HCT116 (cell line): Measurements from ENCODE around the gene POLG. TPM values are rescaled to one million over a fixed set of nuclear protein-coding genes. Genes with fewer than 3 reads are reported as not detected.

Source experiments
- ATAC-seq: fragments of 200-7000 bp; cut with Tn5 transposase; 2 replicates; pipeline ENCODE4 v1.9.1; 2020; ENCODE audit warnings: mild to moderate bottlenecking, moderate library complexity
- BruUV-seq: library from RNA; stranded (reverse); fragments of 400-500 nt; replicated peaks from 2 replicates; lab custom pipeline; 2021; lab: Mats Ljungman, UMichigan
- CTCF ChIA-PET: fragments of 300-600 bp; sonication (Branson Sonifier 250); formaldehyde crosslinking; loops from one replicate; lab custom pipeline; 2021; ENCODE audit warnings: antibody characterized with exemption; lab: Charles Lee
- POLR2A ChIA-PET: fragments of 300-600, 350-600 bp; sonication (Branson Sonifier 250); formaldehyde crosslinking; loops from one replicate; lab custom pipeline; 2021; ENCODE audit warnings: antibody characterized with exemption; lab: Charles Lee
- RAD21 ChIA-PET, 2 experiments: fragments of 300-600 bp; sonication (Branson Sonifier 250); formaldehyde crosslinking; loops; one replicate each; lab custom pipeline; 2023; ENCODE audit warnings: low total read pairs in 2 of 2; ENCODE audit not compliant: uncharacterized antibody in 2 of 2, unreplicated experiment in 2 of 2, low non-redundant PET in 1 of 2; lab: Charles Lee
- DNase-seq: peaks from one replicate; pipeline ENCODE4 v3.0.0-alpha.2; 2010; ENCODE audit warnings: low read depth, low spot score
- H2AFZ ChIP-seq: fragments of 200-600 bp; shearing (Covaris generic), sonication (generic); 2 replicates; pipeline ENCODE4 v1.6.1; 2017; ENCODE audit warnings: low read depth, mixed run types, mixed read lengths, antibody characterized with exemption, low read length; ENCODE audit not compliant: poor library complexity, severe bottlenecking
- H3K27ac ChIP-seq: 2 replicates; pipeline ENCODE4 v1.5.1; 2012; ENCODE audit warnings: low read depth, low read length
- H3K27me3 ChIP-seq: fragments of 200-600 bp; sonication (generic); 2 replicates; pipeline ENCODE4 v1.6.1; 2016; ENCODE audit warnings: mixed run types, low read length, mixed read lengths; ENCODE audit not compliant: insufficient read depth
- H3K36me3 ChIP-seq, 2 experiments: fragments of 200-500 bp in 1 of 2; fragments of 200-600 bp in 1 of 2; sonication (Bioruptor generic) in 1 of 2; sonication (generic) in 1 of 2; 2 replicates each; pipeline versions ENCODE4 v1.5.1 to v1.6.1; 2014 to 2016; ENCODE audit warnings: low read length in 2 of 2, inconsistent platforms in 1 of 2, mixed read lengths in 1 of 2, mixed run types in 1 of 2; ENCODE audit not compliant: insufficient read depth in 2 of 2, control insufficient read depth in 1 of 2
- H3K4me1 ChIP-seq, 2 experiments: fragments of 200-600 bp in 1 of 2; sonication (generic) in 1 of 2; 2 replicates each; pipeline versions ENCODE4 v1.5.1 to v1.6.1; 2012 to 2017; ENCODE audit warnings: low read length in 2 of 2, inconsistent platforms in 1 of 2, mild to moderate bottlenecking in 1 of 2, mixed read lengths in 1 of 2, mixed run types in 1 of 2, moderate library complexity in 1 of 2; ENCODE audit not compliant: insufficient read depth in 2 of 2, control insufficient read depth in 1 of 2
- H3K4me2 ChIP-seq: fragments of 200-600 bp; sonication (generic); 2 replicates; pipeline ENCODE4 v1.6.1; 2017; ENCODE audit warnings: mixed run types, low read length, mixed read lengths
- H3K4me3 ChIP-seq, 2 experiments: fragments of 200-600 bp in 1 of 2; sonication (generic) in 1 of 2; replicated peaks in 1 of 2; 2 replicates each; pipeline ENCODE4 v1.5.1; 2011 to 2016; ENCODE audit warnings: low read length in 2 of 2, control low read depth in 1 of 2, low read depth in 1 of 2, mild to moderate bottlenecking in 1 of 2, mixed read lengths in 1 of 2, mixed run types in 1 of 2
- H3K79me2 ChIP-seq: fragments of 200-600 bp; sonication (generic); 2 replicates; pipeline ENCODE4 v1.6.1; 2017; ENCODE audit warnings: mild to moderate bottlenecking, mixed run types, low read length, moderate library complexity, mixed read lengths; ENCODE audit not compliant: insufficient read depth
- H3K9ac ChIP-seq: fragments of 200-600 bp; sonication (generic); 2 replicates; pipeline ENCODE4 v1.6.1; 2016; ENCODE audit warnings: low read length, mixed read lengths
- H3K9me2 ChIP-seq: fragments of 200-600 bp; sonication (generic), shearing (Covaris generic); 2 replicates; pipeline ENCODE4 v1.6.1; 2017; ENCODE audit warnings: mixed run types, mild to moderate bottlenecking, moderate library complexity; ENCODE audit not compliant: insufficient read depth
- H3K9me3 ChIP-seq, 2 experiments: fragments of 200-500 bp in 1 of 2; fragments of 200-600 bp in 1 of 2; sonication (Bioruptor generic) in 1 of 2; sonication (generic) in 1 of 2; 2 replicates each; pipeline ENCODE4 v1.6.1; 2014 to 2017; ENCODE audit warnings: low read length in 2 of 2, mixed read lengths in 2 of 2, inconsistent platforms in 1 of 2, low read depth in 1 of 2, mild to moderate bottlenecking in 1 of 2, mixed run types in 1 of 2, moderate library complexity in 1 of 2; ENCODE audit not compliant: control insufficient read depth in 1 of 2, insufficient read depth in 1 of 2
- H4K20me1 ChIP-seq: fragments of 200-600 bp; sonication (generic), shearing (Covaris generic); 2 replicates; pipeline ENCODE4 v1.6.1; 2017; ENCODE audit warnings: mixed run types, mild to moderate bottlenecking, moderate library complexity; ENCODE audit not compliant: insufficient read depth
- EGR1 ChIP-seq: IDR thresholded peaks from 2 replicates; pipeline ENCODE4 v1.6.1; 2012; ENCODE audit warnings: low read depth
- EZH2 ChIP-seq: fragments of 200-600 bp; sonication (generic); IDR thresholded peaks from 2 replicates; pipeline ENCODE4 v1.6.1; 2017; ENCODE audit warnings: antibody characterized with exemption, mixed run types
- FOSL1 ChIP-seq: IDR thresholded peaks from 2 replicates; pipeline ENCODE4 v1.6.1; 2012; ENCODE audit warnings: low read depth
- JUND ChIP-seq: IDR thresholded peaks from 2 replicates; pipeline ENCODE4 v1.6.1; 2012
- POLR2A ChIP-seq: IDR thresholded peaks from 2 replicates; pipeline ENCODE4 v1.7.0; 2011; ENCODE audit warnings: borderline replicate concordance; ENCODE audit not compliant: insufficient read depth, insufficient read length; ENCODE audit errors: extremely low read depth
- POLR2AphosphoS5 ChIP-seq: IDR thresholded peaks from 2 replicates; pipeline ENCODE4 v1.6.1; 2011; ENCODE audit warnings: mild to moderate bottlenecking, low read depth, low read length, moderate library complexity
- RAD21 ChIP-seq: IDR thresholded peaks from 2 replicates; pipeline ENCODE4 v1.6.1; 2012; ENCODE audit warnings: low read depth, mild to moderate bottlenecking
- SIN3A ChIP-seq: IDR thresholded peaks from 2 replicates; pipeline ENCODE4 v1.6.1; 2012; ENCODE audit warnings: low read depth
- SRF ChIP-seq: IDR thresholded peaks from 2 replicates; pipeline ENCODE4 v1.6.1; 2012; ENCODE audit warnings: low read depth
- TCF7L2 ChIP-seq: IDR thresholded peaks from 2 replicates; pipeline ENCODE4 v1.7.0; 2011; ENCODE audit warnings: borderline replicate concordance, inconsistent platforms; ENCODE audit not compliant: insufficient read depth, insufficient read length; ENCODE audit errors: extremely low read depth
- YY1 ChIP-seq: IDR thresholded peaks from 2 replicates; pipeline ENCODE4 v1.6.1; 2011; ENCODE audit warnings: low read length, low read depth, moderate library complexity, mild to moderate bottlenecking; ENCODE audit not compliant: insufficient replicate concordance; ENCODE audit errors: extremely low read depth
- ZNF274 ChIP-seq: fragments of 200-500 bp; sonication (Bioruptor generic); IDR thresholded peaks from 2 replicates; pipeline ENCODE4 v1.6.1; 2014; ENCODE audit warnings: mild to moderate bottlenecking, low read depth, low read length, inconsistent platforms
- intact Hi-C: fragments of 100-400 bp; cut with micrococcal nuclease; formaldehyde crosslinking; loops from 2 replicates; pipeline ENCODE4 v1.10.0; 2022
- total RNA-seq: library from RNA; stranded (reverse); gene quantifications from one replicate; pipeline ENCODE4 v1.2.1, GENCODE V29; 2021; ENCODE audit not compliant: unreplicated experiment
- TF ChIP-seq, protein P1 (sequence below): IDR thresholded peaks from 2 replicates; pipeline ENCODE4 v1.6.1; 2012; ENCODE audit warnings: low read depth
- TF ChIP-seq, protein P2 (sequence below), 3 experiments: fragments of 200-600 bp in 1 of 3; sonication (generic) in 1 of 3; IDR thresholded peaks in 2 of 3; conservative IDR thresholded peaks in 1 of 3; 2 replicates each; pipeline ENCODE4 v1.5.1; 2012 to 2017; ENCODE audit warnings: low read depth in 2 of 3, low read length in 2 of 3, antibody characterized with exemption in 1 of 3, borderline replicate concordance in 1 of 3, control low read depth in 1 of 3, mild to moderate bottlenecking in 1 of 3, mixed read lengths in 1 of 3, mixed run types in 1 of 3, moderate library complexity in 1 of 3; ENCODE audit not compliant: insufficient read depth in 1 of 3
- TF ChIP-seq, protein P3 (sequence below): IDR thresholded peaks from 2 replicates; pipeline ENCODE4 v1.6.1; 2011; ENCODE audit warnings: mild to moderate bottlenecking, low read length, moderate library complexity; ENCODE audit not compliant: insufficient replicate concordance; ENCODE audit errors: extremely low read depth

The POLG gene
- total RNA-seq, 1 experiment from 2014 or later: 72.7 TPM

DNA sequence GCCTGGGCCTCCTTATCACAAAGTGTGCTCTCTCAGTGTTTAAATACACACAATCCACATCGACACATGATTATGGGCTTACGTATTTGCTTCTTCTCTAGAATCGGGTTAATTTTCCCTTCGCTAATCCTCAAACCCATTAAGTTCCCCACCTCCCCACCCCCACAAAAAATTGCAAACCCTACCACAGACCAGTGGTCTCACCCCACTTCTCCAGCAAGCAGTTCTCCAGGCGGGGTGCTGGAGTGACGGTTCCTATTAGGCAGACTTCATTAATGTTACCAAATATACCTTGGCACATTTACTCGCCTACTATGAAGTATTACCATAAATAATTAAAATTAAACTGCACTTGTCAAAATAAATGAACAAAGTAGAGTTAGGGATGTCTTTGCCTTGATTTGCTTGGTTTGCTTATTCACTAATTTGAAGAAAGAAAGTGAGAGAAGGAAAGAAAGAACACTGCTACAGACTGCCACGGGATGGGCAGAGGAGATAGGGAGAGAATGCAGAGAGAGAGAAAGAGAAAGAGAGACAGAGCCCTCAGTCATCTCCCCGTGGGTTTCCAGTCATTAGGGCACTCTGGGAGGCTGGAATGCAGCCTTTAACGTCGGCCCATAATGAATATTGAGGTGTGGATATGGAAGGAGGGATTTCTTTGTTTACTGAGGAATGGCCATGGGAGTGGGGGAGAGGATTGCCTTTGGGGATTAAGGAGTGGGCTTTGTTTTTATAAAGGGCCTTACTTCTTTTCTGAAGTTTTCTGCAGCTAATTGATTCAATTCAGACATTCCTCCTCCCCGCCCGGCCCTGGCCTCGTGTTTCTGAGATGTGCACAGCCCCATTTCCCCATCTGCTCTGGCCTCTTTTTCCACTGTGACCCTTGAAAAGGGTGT is 39.7 kb upstream of the POLG start:
- ATAC-seq: no peak
- H3K27me3 ChIP-seq: 0 out of 2 replicates have a peak, but pooled peaks cover 3% of the 10 kb centered on the region
- BruUV-seq: no TSS peak

More for the DNA sequence above, 39.7 kb upstream of the POLG start:
- POLR2A ChIA-PET: no interaction called here
- Histone ChIP-seq H3K27ac (no peak overlapping the region), H3K4me2 (no peak overlapping the region), H3K9ac (no peak overlapping the region), H3K4me3 (no peak overlapping the region)
- RAD21 ChIA-PET: no interaction called here
- intact Hi-C loops: no loop called here
- TF ChIP-seq, protein P1, sequence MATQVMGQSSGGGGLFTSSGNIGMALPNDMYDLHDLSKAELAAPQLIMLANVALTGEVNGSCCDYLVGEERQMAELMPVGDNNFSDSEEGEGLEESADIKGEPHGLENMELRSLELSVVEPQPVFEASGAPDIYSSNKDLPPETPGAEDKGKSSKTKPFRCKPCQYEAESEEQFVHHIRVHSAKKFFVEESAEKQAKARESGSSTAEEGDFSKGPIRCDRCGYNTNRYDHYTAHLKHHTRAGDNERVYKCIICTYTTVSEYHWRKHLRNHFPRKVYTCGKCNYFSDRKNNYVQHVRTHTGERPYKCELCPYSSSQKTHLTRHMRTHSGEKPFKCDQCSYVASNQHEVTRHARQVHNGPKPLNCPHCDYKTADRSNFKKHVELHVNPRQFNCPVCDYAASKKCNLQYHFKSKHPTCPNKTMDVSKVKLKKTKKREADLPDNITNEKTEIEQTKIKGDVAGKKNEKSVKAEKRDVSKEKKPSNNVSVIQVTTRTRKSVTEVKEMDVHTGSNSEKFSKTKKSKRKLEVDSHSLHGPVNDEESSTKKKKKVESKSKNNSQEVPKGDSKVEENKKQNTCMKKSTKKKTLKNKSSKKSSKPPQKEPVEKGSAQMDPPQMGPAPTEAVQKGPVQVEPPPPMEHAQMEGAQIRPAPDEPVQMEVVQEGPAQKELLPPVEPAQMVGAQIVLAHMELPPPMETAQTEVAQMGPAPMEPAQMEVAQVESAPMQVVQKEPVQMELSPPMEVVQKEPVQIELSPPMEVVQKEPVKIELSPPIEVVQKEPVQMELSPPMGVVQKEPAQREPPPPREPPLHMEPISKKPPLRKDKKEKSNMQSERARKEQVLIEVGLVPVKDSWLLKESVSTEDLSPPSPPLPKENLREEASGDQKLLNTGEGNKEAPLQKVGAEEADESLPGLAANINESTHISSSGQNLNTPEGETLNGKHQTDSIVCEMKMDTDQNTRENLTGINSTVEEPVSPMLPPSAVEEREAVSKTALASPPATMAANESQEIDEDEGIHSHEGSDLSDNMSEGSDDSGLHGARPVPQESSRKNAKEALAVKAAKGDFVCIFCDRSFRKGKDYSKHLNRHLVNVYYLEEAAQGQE: no peak
- TF ChIP-seq YY1 (no peak), POLR2AphosphoS5 (no peak), TCF7L2 (no peak), JUND (no peak), ZNF274 (no peak), POLR2A (no peak), RAD21 (no peak), EZH2 (no peak), SRF (no peak), SIN3A (no peak), EGR1 (no peak), FOSL1 (no peak)
- TF ChIP-seq, protein P2, sequence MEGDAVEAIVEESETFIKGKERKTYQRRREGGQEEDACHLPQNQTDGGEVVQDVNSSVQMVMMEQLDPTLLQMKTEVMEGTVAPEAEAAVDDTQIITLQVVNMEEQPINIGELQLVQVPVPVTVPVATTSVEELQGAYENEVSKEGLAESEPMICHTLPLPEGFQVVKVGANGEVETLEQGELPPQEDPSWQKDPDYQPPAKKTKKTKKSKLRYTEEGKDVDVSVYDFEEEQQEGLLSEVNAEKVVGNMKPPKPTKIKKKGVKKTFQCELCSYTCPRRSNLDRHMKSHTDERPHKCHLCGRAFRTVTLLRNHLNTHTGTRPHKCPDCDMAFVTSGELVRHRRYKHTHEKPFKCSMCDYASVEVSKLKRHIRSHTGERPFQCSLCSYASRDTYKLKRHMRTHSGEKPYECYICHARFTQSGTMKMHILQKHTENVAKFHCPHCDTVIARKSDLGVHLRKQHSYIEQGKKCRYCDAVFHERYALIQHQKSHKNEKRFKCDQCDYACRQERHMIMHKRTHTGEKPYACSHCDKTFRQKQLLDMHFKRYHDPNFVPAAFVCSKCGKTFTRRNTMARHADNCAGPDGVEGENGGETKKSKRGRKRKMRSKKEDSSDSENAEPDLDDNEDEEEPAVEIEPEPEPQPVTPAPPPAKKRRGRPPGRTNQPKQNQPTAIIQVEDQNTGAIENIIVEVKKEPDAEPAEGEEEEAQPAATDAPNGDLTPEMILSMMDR (IDR thresholded peaks at IDR 0.05 in 2 of 3, conservative IDR thresholded peaks at IDR 0.05 in 1 of 3; ENCODE audit: borderline replicate concordance in 1 of 3, insufficient read depth in 1 of 3, low read depth in 2 of 3, low read length in 2 of 3): no peak
- TF ChIP-seq, protein P3, sequence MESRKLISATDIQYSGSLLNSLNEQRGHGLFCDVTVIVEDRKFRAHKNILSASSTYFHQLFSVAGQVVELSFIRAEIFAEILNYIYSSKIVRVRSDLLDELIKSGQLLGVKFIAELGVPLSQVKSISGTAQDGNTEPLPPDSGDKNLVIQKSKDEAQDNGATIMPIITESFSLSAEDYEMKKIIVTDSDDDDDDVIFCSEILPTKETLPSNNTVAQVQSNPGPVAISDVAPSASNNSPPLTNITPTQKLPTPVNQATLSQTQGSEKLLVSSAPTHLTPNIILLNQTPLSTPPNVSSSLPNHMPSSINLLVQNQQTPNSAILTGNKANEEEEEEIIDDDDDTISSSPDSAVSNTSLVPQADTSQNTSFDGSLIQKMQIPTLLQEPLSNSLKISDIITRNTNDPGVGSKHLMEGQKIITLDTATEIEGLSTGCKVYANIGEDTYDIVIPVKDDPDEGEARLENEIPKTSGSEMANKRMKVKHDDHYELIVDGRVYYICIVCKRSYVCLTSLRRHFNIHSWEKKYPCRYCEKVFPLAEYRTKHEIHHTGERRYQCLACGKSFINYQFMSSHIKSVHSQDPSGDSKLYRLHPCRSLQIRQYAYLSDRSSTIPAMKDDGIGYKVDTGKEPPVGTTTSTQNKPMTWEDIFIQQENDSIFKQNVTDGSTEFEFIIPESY: no peak
- TF ChIP-seq, all 23 proteins: peak for 0
- H3K9me2 ChIP-seq: no peaks in the 10 kb centered on the region
- H3K4me1 ChIP-seq: no peaks in the 10 kb centered on the region
- CTCF ChIA-PET: interaction anchor here (2.7 kb wide), 1 partner anchor 16 kb away, joined by 15 read pairs; no protein-coding TSS in a partner anchor
- DNase-seq: no peak
- H4K20me1 ChIP-seq: no peaks in the 10 kb centered on the region
- H3K79me2 ChIP-seq: no peaks in the 10 kb centered on the region
- H3K36me3 ChIP-seq: no peaks in the 10 kb centered on the region
- no peak overlapping the region for H2AFZ ChIP-seq
- H3K9me3 ChIP-seq: no peaks in the 10 kb centered on the region
